Stomach smooth muscle (tissue), 2 donors: ENCODE data around the gene SPPL2C.

Source experiments
- H3K27ac ChIP-seq: one replicate; pipeline ENCODE4 v1.7.0; 2013; ENCODE audit warnings: mild to moderate bottlenecking, low read length, inconsistent platforms
- H3K27me3 ChIP-seq, 2 donors: one replicate each; pipeline ENCODE4 v1.7.0; 2013; ENCODE audit warnings: low read length in 2 of 2; ENCODE audit not compliant: insufficient read depth in 2 of 2, control insufficient read depth in 1 of 2
- H3K36me3 ChIP-seq, 2 donors: one replicate each; pipeline ENCODE4 v1.7.0; 2013; ENCODE audit warnings: low read length in 2 of 2; ENCODE audit not compliant: control insufficient read depth in 2 of 2, insufficient read depth in 2 of 2
- H3K4me1 ChIP-seq: one replicate; pipeline ENCODE4 v1.7.0; 2013; ENCODE audit warnings: low read length; ENCODE audit not compliant: control insufficient read depth, insufficient read depth
- H3K4me3 ChIP-seq, 2 donors: one replicate each; pipeline ENCODE4 v1.7.0; 2013; ENCODE audit warnings: low read length in 2 of 2
- H3K9ac ChIP-seq, 2 donors: one replicate each; pipeline ENCODE4 v1.7.0; 2013; ENCODE audit warnings: low read length in 2 of 2, mild to moderate bottlenecking in 1 of 2
- H3K9me3 ChIP-seq, 2 donors: one replicate each; pipeline ENCODE4 v1.7.0; 2013; ENCODE audit warnings: low read length in 2 of 2; ENCODE audit not compliant: control insufficient read depth in 2 of 2
- donor health status: healthy.
- donor health status: Pancreatic carcinoma.

Gene SPPL2C

DNA sequence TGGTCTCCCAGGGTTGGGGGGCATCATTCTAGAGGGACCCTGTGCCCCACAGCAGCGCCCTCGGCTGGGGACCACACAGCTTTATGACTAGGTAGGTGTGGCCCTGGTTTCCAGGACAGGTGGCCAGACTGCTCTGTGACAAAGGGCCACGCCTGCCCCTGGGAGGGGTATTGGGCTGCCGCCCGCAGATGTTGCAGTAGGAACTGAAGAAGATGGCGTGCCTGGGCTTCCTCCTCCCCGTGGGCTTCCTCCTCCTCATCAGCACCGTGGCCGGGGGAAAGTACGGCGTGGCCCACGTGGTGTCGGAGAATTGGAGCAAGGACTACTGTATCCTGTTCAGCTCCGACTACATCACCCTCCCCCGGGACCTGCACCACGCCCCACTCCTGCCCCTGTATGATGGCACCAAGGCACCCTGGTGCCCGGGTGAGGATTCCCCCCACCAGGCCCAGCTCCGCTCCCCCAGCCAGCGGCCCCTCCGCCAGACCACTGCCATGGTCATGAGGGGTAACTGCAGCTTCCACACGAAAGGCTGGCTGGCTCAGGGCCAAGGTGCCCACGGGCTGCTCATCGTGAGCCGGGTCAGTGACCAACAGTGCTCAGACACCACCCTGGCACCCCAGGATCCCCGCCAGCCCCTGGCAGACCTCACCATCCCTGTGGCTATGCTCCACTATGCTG lies at the start of gene SPPL2C:
Gene SPPL2C (plus strand): TSS at position 187 of the 681 bp plus-strand sequence. CDS start 26 bp downstream, at position 213.
- H3K27ac ChIP-seq, result no peak within 1 kb of the TSS
- no peaks in the 10 kb centered on the region for H3K9me3 ChIP-seq
- no peak within 1 kb of the TSS for H3K4me3 ChIP-seq
- no peaks in the 10 kb centered on the region for H3K36me3 ChIP-seq
- H3K4me1 ChIP-seq, result peaks cover 5% of the 10 kb centered on the region
- peaks cover 0 to 4% of the 10 kb centered on the region in 2 donors for H3K27me3 ChIP-seq
- no peak within 1 kb of the TSS for H3K9ac ChIP-seq

DNA sequence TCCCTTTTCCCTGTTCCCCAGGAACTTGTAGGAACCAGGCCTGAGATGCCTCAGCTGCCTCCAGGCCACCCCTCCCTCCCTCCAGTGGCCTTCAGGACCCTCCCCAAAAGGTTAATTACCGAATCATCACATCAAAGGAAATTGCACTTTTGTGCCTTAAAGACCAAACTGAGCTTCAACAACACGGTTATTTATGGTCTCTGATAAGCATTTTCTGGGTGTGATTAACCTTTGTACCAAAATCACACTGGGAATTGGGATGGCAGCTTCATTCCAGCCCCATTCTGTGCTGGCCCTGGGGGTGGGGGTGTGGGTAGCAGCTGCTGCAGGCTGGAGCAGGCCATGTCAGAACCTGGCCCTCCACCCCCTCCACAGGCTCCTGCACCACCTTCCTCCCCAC lies 43.9 kb upstream of the SPPL2C start:
- no peaks in the 10 kb centered on the region for H3K9me3 ChIP-seq
- no peak overlapping the region for H3K4me3 ChIP-seq
- peaks cover 11 to 34% of the 10 kb centered on the region in 2 donors for H3K27me3 ChIP-seq
- H3K9ac ChIP-seq, result no peak overlapping the region
- no peak overlapping the region for H3K27ac ChIP-seq
- no peaks in the 10 kb centered on the region for H3K4me1 ChIP-seq
- no peaks in the 10 kb centered on the region for H3K36me3 ChIP-seq

DNA sequence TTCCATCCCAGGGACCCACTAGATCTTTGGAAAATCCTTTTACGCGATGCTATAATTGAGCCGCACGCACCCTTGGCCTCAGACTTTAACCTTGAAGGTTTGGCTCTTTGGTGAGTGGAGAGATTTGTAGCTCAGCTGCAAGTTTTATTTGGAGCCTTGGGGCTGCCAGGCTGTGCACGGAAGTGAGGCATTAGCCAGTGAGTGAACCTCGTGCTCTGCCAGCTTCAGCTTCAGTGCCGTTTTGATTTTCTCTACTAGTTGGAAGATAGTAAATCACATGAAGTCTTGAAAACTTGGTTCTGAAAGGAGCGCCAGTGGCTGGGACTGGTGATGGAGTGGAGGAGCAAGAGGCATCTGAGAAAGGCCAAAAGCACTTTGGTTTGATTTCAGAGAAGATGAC lies 43.3 kb upstream of the SPPL2C start:
- Histone ChIP-seq H3K9me3 (no peaks in the 10 kb centered on the region), H3K9ac (no peak overlapping the region), H3K27ac (no peak overlapping the region), H3K36me3 (no peaks in the 10 kb centered on the region), H3K27me3 (peaks cover 11 to 32% of the 10 kb centered on the region in 2 donors), H3K4me1 (no peaks in the 10 kb centered on the region), H3K4me3 (no peak overlapping the region)

- no peak overlapping the region for H3K4me3 ChIP-seq
- no peak overlapping the region for H3K9ac ChIP-seq
- H3K9me3 ChIP-seq, result no peaks in the 10 kb centered on the region
- peaks cover 9 to 21% of the 10 kb centered on the region in 2 donors for H3K27me3 ChIP-seq
- no peaks in the 10 kb centered on the region for H3K4me1 ChIP-seq
- no peaks in the 10 kb centered on the region for H3K36me3 ChIP-seq
- no peak overlapping the region for H3K27ac ChIP-seq
Measured at GRCh38 chr17:45808845-45809244, 35.8 kb upstream of the SPPL2C start.

DNA sequence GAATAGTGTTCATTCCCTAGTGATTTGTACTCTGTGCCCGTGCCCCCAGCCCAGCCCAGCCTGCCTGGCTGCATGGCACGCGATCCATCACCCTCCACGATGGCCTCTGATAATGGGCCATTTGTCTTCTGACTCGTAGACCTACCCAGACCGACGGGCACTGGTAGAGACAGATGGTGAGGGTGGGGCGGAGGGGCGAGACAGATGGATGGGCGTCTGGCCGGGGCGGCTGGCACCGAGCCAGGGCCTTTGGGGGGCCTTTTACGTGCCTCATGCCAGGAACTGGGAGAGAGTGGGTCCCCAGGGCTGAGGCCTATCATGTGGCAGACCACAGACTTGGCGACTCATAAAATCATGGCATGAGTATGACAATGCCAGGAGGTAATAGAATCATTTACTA lies 35.2 kb upstream of the SPPL2C start:
- H3K4me1 ChIP-seq, result no peaks in the 10 kb centered on the region
- H3K27me3 ChIP-seq, result peaks cover 9 to 16% of the 10 kb centered on the region in 2 donors
- H3K4me3 ChIP-seq, result no peak overlapping the region
- H3K9ac ChIP-seq, result no peak overlapping the region
- no peaks in the 10 kb centered on the region for H3K9me3 ChIP-seq
- H3K27ac ChIP-seq, result no peak overlapping the region
- H3K36me3 ChIP-seq, result no peaks in the 10 kb centered on the region

DNA sequence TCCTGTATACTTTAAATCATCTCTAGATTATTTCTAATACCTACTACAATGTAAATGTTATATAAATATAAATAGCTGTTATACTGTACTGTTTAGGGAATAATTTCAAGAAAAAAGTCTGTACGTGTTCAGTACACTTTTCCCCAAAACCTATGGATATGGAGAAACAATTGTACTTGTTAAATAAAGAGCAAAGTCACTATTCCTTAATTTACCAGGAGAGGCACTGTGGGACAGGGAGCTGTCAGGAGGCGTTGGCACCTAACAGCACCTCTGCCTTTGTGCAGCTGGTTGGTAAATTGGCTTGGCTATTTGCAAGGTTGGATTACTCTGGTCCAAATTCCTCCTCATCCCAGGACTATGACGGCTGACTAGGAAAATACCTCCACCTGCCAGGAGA lies 32.6 kb upstream of the SPPL2C start:
- no peaks in the 10 kb centered on the region for H3K36me3 ChIP-seq
- H3K27ac ChIP-seq, result no peak overlapping the region
- H3K9ac ChIP-seq, result no peak overlapping the region
- no peak overlapping the region for H3K4me3 ChIP-seq
- H3K9me3 ChIP-seq, result no peaks in the 10 kb centered on the region
- peaks cover 9 to 11% of the 10 kb centered on the region in 2 donors for H3K27me3 ChIP-seq
- H3K4me1 ChIP-seq, result peaks cover 2% of the 10 kb centered on the region

DNA sequence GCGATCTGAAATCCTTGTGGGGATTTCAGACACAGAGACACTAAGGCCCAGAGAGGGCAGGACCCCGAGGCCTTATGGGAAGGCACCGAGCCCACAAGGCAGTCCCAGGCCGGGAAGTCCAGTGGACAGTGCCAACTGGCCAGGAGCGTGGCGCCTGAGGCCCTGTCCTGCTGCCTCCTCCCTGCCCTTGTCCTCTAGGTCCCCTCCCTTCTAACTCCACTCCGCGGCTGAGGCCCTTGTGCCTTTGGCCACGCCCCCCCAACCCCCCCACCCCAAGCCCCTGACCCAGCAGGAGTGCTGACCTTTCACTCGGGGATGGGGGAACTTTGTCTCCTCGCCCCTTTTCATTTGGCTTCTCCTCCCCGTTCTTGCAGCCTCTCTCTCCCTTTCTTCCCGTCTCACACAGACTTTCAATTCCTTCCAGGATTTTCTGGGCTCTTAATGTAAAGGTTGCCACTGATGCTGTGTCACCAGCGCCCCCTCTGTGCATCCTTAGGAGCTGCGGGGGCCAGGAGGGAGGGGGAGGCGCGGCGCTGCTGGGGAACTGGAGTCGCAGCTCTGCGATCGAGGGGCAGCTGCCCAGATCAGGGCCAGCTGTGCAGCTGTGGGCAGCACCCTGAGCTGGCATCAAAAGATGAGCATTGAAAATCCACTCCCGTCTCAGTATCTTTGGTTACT lies 31.5 kb upstream of the SPPL2C start:
- Histone ChIP-seq H3K36me3 (no peaks in the 10 kb centered on the region), H3K27ac (no peak overlapping the region), H3K9ac (no peak overlapping the region), H3K4me3 (no peak overlapping the region), H3K9me3 (no peaks in the 10 kb centered on the region), H3K27me3 (peaks cover 7 to 9% of the 10 kb centered on the region in 2 donors), H3K4me1 (peaks cover 2% of the 10 kb centered on the region)

DNA sequence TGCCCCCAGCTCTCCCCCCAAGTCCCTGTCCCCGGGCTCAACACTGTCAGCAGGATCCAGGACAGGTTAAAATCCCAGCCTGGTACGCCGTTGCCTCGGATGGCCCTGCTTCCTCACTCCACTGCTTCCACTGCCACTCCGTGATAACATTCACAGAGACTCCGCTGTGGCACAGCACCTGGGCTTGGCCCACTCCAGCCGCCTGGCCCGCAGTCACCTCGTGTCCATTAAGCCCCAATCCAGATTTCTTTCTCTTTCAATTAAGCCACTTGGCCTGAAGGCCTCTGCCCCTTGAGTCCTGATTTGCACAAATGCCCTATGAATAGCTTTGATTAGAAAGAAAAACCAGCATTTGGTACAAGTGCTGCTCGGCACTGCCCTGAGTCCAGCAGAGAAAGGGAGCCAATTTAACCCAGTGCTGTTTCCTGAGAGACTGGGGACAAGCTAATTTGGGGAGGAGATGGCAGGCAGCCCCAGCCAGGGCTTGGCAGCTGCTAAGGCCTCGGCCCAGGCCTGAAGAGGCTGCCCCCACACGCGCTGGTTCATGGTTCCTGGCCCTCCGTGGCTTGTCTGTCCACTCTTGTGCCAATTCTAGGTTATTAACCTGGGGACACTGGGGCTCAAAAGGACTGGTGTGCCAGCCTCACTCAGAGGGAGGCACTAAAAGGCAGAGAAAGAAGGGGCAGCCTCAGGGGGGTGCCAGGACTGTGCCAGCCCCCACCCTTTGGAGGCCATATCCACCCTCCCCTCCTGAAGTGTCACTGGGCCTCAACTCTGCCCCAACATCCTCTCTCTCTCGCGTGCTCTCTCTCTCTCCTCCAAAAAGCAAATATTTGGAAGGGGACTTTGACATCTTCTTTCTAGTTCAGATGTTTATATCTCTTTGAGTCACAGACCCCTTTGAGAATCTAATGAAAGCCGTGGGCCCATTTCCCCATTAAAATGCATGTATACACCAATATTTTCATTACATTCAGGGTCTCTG lies 29.8 kb upstream of the SPPL2C start:
- peaks cover 3 to 7% of the 10 kb centered on the region in 2 donors for H3K27me3 ChIP-seq
- no peaks in the 10 kb centered on the region for H3K36me3 ChIP-seq
- no peaks in the 10 kb centered on the region for H3K9me3 ChIP-seq
- no peak overlapping the region for H3K27ac ChIP-seq
- H3K4me3 ChIP-seq, result no peak overlapping the region
- H3K4me1 ChIP-seq, result peaks cover 2% of the 10 kb centered on the region
- no peak overlapping the region for H3K9ac ChIP-seq

- H3K9me3 ChIP-seq, result no peaks in the 10 kb centered on the region
- H3K4me1 ChIP-seq, result peaks cover 2% of the 10 kb centered on the region
- H3K27ac ChIP-seq, result no peak overlapping the region
- no peak overlapping the region for H3K9ac ChIP-seq
- peaks cover 3 to 5% of the 10 kb centered on the region in 2 donors for H3K27me3 ChIP-seq
- H3K4me3 ChIP-seq, result no peak overlapping the region
- no peaks in the 10 kb centered on the region for H3K36me3 ChIP-seq
Measured at GRCh38 chr17:45815752-45816151, 28.9 kb upstream of the SPPL2C start.

- peaks cover 2 to 3% of the 10 kb centered on the region in 2 donors for H3K27me3 ChIP-seq
- H3K27ac ChIP-seq, result no peak overlapping the region
- H3K9me3 ChIP-seq, result no peaks in the 10 kb centered on the region
- peaks cover 2% of the 10 kb centered on the region for H3K4me1 ChIP-seq
- H3K9ac ChIP-seq, result no peak overlapping the region
- no peak overlapping the region for H3K4me3 ChIP-seq
- H3K36me3 ChIP-seq, result no peaks in the 10 kb centered on the region
Measured at GRCh38 chr17:45818041-45818440, 26.6 kb upstream of the SPPL2C start.
